ENCODE measurements around the gene GLRX. TPM values are rescaled to one million over a fixed set of nuclear protein-coding genes. Genes with fewer than 3 reads are reported as not detected.
A peak's percentile ranks its signal among the peaks of the same experiment; 100 is the strongest.

Gene GLRX
- total and polyA plus RNA-seq, 9 donors = 5.9 to 21.1 (median 15.5) TPM

GRCh38 chr5:95809414-95809960, 13.0 kb downstream of the GLRX start:
- no peak for DNase-seq
- Histone ChIP-seq H3K9me3 (replicated peaks; ENCODE audit: control insufficient read depth, low read depth, low read length) (peaks cover 6% of the 10 kb centered on the region), H3K4me3 (ENCODE audit: low read length) (no peak overlapping the region), H3K4me1 (ENCODE audit: control insufficient read depth, insufficient read depth, low read length) (peaks cover 16% of the 10 kb centered on the region), H3K36me3 (ENCODE audit: control insufficient read depth, insufficient read depth, low read length) (peaks cover 2% of the 10 kb centered on the region), H3K27ac (ENCODE audit: low read length) (peak overlapping the region; percentile 49), H3K27me3 (ENCODE audit: control insufficient read depth, insufficient read depth, low read length) (no peaks in the 10 kb centered on the region)
- 80% methylated on average over 1 of the region's 2 CpGs for WGBS (ENCODE audit: insufficient coverage)

- WGBS (ENCODE audit: insufficient coverage) = no CpG with 5 or more reads among the region's 10 CpGs
- peaks cover 6% of the 10 kb centered on the region for H3K9me3 ChIP-seq (replicated peaks; ENCODE audit: control insufficient read depth, low read depth, low read length)
- DNase-seq = peak; percentile 97
- peaks cover 2% of the 10 kb centered on the region for H3K36me3 ChIP-seq (ENCODE audit: control insufficient read depth, insufficient read depth, low read length)
- no peak overlapping the region for H3K4me3 ChIP-seq (ENCODE audit: low read length)
- peaks cover 16% of the 10 kb centered on the region for H3K4me1 ChIP-seq (ENCODE audit: control insufficient read depth, insufficient read depth, low read length)
- H3K27me3 ChIP-seq (ENCODE audit: control insufficient read depth, insufficient read depth, low read length) = no peaks in the 10 kb centered on the region
- peak overlapping the region; percentile 74 for H3K27ac ChIP-seq (ENCODE audit: low read length)
These were observed 13.7 kb downstream of the GLRX start for GRCh38 chr5:95808686-95809413.

DNA sequence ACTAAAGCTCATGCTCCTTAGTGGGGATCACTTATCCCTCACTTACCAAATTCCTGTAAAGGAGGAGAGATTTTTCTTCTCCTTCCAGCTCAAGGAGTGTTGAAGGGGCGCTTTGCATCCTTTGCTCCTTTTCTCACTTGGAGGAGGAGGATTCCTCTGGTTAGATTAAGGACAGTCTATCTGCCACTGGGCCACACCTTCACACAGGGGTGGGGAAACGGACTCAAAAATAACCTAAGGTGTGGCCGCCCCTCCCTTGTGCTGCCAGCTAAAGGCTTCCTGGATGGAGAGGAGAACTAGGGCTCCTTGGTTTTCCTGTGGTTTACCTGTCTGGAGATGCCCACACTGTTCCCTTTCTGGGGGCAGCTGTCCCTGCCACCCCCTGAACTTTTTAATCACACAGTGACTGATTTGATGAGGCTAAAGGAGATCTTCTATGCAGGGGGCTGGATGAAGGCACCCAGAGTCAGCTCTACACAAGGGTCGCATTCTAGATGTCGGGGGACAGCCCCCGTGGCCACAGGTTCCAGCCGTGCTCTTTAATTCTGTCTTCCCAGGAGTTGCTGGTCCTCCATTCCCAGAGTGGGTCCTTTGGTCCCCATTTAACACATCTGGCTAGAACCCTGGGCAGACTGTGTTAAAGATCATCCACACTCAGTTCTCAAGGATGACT, 14.4 kb downstream of the GLRX start:
- WGBS (ENCODE audit: insufficient coverage) = 75% methylated on average over 4 of the region's 7 CpGs
- H3K27me3 ChIP-seq (ENCODE audit: control insufficient read depth, insufficient read depth, low read length) = no peaks in the 10 kb centered on the region
- no peak overlapping the region for H3K4me3 ChIP-seq (ENCODE audit: low read length)
- peaks cover 6% of the 10 kb centered on the region for H3K9me3 ChIP-seq (replicated peaks; ENCODE audit: control insufficient read depth, low read depth, low read length)
- DNase-seq = no peak
- H3K36me3 ChIP-seq (ENCODE audit: control insufficient read depth, insufficient read depth, low read length) = peaks cover 2% of the 10 kb centered on the region
- H3K4me1 ChIP-seq (ENCODE audit: control insufficient read depth, insufficient read depth, low read length) = peaks cover 16% of the 10 kb centered on the region
- H3K27ac ChIP-seq (ENCODE audit: low read length) = peak overlapping the region; percentile 74

DNA sequence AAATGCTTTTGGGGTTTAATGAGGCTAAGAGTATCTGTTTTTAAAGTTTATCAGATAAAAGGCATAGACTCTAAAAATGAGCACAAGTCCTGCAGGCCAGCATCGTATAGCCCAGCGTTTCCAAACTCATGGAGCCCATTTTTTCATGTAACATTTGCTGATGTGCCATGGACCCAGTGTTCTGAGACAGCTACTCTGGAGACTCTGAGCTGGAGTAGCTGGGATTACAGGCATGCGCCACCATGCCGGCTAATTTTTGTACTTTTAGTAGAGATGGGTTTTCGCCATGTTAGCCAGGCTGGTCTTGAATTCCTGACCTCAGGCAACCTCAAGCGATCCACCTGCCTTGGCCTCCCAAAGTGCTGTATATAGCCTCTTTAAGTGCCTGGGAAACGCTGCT, 15.8 kb downstream of the GLRX start:
- WGBS (ENCODE audit: insufficient coverage) = 93% methylated on average over 5 of the region's 7 CpGs

DNA sequence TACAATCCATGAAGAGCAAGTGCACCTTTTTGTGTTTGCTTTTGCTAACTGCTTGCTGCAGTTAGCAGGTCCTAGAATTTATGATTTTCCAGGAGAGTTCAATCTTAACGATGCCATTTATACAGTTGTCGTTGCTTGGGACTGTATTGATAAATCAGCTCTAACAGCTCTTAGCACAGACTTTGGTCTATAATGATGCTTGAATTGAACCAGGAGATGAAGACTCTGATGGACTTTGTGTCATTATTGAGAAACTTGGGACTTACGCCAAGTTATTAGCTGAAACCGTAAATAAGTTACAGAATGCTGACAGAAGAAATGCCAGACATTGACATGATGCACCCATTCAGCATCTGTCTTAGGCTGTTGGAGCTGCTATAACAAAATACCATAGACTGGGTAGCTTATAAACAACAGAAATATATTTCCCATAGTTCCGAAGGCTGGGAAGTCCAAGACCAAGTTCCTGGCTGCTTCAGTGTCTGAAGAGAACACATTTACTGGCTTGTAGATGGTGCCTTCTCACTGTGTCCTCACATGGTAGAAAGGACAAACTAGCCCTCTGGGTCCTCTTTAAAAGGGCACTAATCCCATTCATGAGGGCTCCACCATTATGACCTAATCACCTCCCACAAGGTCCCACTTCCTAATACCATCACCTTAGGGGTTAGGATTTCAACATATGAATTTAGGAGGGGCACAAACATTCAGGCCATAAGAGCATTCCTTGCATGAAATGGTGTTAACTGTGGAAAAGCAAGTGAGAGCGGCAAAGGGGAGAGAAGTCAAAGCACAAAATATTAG, 17.6 kb downstream of the GLRX start:
- H3K36me3 ChIP-seq (ENCODE audit: control insufficient read depth, insufficient read depth, low read length) = peaks cover 6% of the 10 kb centered on the region
- H3K4me1 ChIP-seq (ENCODE audit: control insufficient read depth, insufficient read depth, low read length) = peaks cover 12% of the 10 kb centered on the region
- H3K9me3 ChIP-seq (replicated peaks; ENCODE audit: control insufficient read depth, low read depth, low read length) = peaks cover 6% of the 10 kb centered on the region
- H3K27me3 ChIP-seq (ENCODE audit: control insufficient read depth, insufficient read depth, low read length) = no peaks in the 10 kb centered on the region
- H3K27ac ChIP-seq (ENCODE audit: low read length) = no peak overlapping the region
- H3K4me3 ChIP-seq (ENCODE audit: low read length) = no peak overlapping the region
- 83% methylated on average over 1 of the region's 6 CpGs for WGBS (ENCODE audit: insufficient coverage)
- DNase-seq = no peak

More for the DNA sequence above, 15.8 kb downstream of the GLRX start:
- Histone ChIP-seq H3K27me3 (ENCODE audit: control insufficient read depth, insufficient read depth, low read length) (no peaks in the 10 kb centered on the region), H3K4me1 (ENCODE audit: control insufficient read depth, insufficient read depth, low read length) (peaks cover 14% of the 10 kb centered on the region), H3K4me3 (ENCODE audit: low read length) (no peak overlapping the region), H3K27ac (ENCODE audit: low read length) (no peak overlapping the region), H3K9me3 (replicated peaks; ENCODE audit: control insufficient read depth, low read depth, low read length) (peaks cover 6% of the 10 kb centered on the region), H3K36me3 (ENCODE audit: control insufficient read depth, insufficient read depth, low read length) (peaks cover 6% of the 10 kb centered on the region)
- no peak for DNase-seq

GRCh38 chr5:95803271-95804148, 19.0 kb downstream of the GLRX start:
- 100% methylated on average over 1 of the region's 6 CpGs for WGBS (ENCODE audit: insufficient coverage)
- H3K4me1 ChIP-seq (ENCODE audit: control insufficient read depth, insufficient read depth, low read length) = peaks cover 5% of the 10 kb centered on the region

DNA sequence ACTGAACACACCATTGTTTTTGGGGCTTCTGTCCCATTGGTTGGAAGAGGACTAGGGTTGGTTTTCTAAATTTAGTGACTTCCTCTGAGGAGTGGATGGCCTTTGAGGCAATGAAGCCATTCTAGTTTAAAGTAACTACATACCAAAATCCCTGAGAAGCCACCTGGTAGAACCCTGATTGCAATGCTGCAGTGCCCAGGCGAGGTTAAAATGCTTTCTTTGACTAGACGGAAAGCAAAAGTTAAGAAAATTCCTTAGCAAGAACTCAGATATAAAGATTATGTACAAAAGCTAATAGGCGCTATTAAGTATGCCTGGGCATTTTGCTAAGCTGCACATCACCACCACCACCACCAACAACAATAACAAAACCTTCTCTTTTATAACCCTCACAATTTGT, 20.6 kb downstream of the GLRX start:
- no CpG with 5 or more reads among the region's 3 CpGs for WGBS (ENCODE audit: insufficient coverage)
- H3K9me3 ChIP-seq (replicated peaks; ENCODE audit: control insufficient read depth, low read depth, low read length) = peaks cover 6% of the 10 kb centered on the region
- H3K4me1 ChIP-seq (ENCODE audit: control insufficient read depth, insufficient read depth, low read length) = no peaks in the 10 kb centered on the region
- DNase-seq = no peak
- no peaks in the 10 kb centered on the region for H3K27me3 ChIP-seq (ENCODE audit: control insufficient read depth, insufficient read depth, low read length)
- no peak overlapping the region for H3K4me3 ChIP-seq (ENCODE audit: low read length)
- peaks cover 11% of the 10 kb centered on the region for H3K36me3 ChIP-seq (ENCODE audit: control insufficient read depth, insufficient read depth, low read length)
- no peak overlapping the region for H3K27ac ChIP-seq (ENCODE audit: low read length)

More at GRCh38 chr5:95803271-95804148, 19.0 kb downstream of the GLRX start:
- no peaks in the 10 kb centered on the region for H3K27me3 ChIP-seq (ENCODE audit: control insufficient read depth, insufficient read depth, low read length)
- no peak overlapping the region for H3K27ac ChIP-seq (ENCODE audit: low read length)
- H3K4me3 ChIP-seq (ENCODE audit: low read length) = no peak overlapping the region
- peaks cover 6% of the 10 kb centered on the region for H3K36me3 ChIP-seq (ENCODE audit: control insufficient read depth, insufficient read depth, low read length)
- peaks cover 6% of the 10 kb centered on the region for H3K9me3 ChIP-seq (replicated peaks; ENCODE audit: control insufficient read depth, low read depth, low read length)
- DNase-seq = no peak

DNA sequence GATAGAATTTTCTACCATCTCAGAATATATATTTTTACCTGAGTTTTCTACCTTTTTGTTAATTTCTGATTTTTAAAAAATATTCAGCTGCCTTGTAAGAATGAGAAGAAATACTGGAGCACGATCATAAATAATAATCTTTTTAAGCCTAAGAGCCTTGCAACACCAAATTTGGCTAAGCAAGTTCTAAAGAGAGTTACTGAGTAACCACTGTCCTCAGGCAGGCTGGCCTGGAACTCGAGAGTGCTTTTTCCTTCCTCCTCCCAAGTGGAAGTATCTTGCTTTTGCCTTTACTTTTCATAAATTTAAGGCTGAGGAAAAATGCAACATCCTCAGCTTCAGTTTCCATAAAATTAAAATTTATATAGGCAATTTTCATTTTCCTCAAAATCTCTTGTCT, 21.0 kb downstream of the GLRX start:
- DNase-seq = no peak
- H3K9me3 ChIP-seq (replicated peaks; ENCODE audit: control insufficient read depth, low read depth, low read length) = peaks cover 6% of the 10 kb centered on the region
- no CpG with 5 or more reads among the region's 2 CpGs for WGBS (ENCODE audit: insufficient coverage)
- H3K36me3 ChIP-seq (ENCODE audit: control insufficient read depth, insufficient read depth, low read length) = peaks cover 15% of the 10 kb centered on the region
- no peaks in the 10 kb centered on the region for H3K4me1 ChIP-seq (ENCODE audit: control insufficient read depth, insufficient read depth, low read length)
- H3K27ac ChIP-seq (ENCODE audit: low read length) = no peak overlapping the region
- no peaks in the 10 kb centered on the region for H3K27me3 ChIP-seq (ENCODE audit: control insufficient read depth, insufficient read depth, low read length)
- no peak overlapping the region for H3K4me3 ChIP-seq (ENCODE audit: low read length)

DNA sequence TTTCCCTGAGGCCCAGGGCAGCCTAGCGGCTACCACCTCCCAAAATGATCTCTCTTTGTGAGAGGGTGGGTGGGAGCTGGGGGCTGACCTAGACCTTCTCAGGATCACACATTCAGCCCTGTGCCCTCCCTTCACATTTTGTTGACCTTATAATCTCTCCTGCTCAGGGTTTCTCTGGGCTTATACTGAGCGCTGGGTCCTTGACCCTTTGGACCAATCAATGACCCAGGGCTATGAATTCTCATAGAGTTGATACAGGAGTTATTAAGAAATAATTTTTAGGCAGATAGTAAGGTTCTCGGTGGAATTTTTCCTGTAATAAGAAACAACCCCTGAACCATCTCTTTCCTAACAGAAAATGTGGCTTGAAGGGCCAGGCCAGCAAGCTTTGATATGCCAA, 22.0 kb downstream of the GLRX start:
- no peaks in the 10 kb centered on the region for H3K27me3 ChIP-seq (ENCODE audit: control insufficient read depth, insufficient read depth, low read length)
- WGBS (ENCODE audit: insufficient coverage) = no CpG with 5 or more reads among the region's 3 CpGs
- H3K4me3 ChIP-seq (ENCODE audit: low read length) = no peak overlapping the region
- peaks cover 16% of the 10 kb centered on the region for H3K36me3 ChIP-seq (ENCODE audit: control insufficient read depth, insufficient read depth, low read length)
- no peaks in the 10 kb centered on the region for H3K4me1 ChIP-seq (ENCODE audit: control insufficient read depth, insufficient read depth, low read length)
- peaks cover 6% of the 10 kb centered on the region for H3K9me3 ChIP-seq (replicated peaks; ENCODE audit: control insufficient read depth, low read depth, low read length)
- no peak overlapping the region for H3K27ac ChIP-seq (ENCODE audit: low read length)
- DNase-seq = no peak
